ENCODE measurements around the gene GCC2.

- TF ChIP-seq CTCF (IDR thresholded peaks at IDR 0.05) = no peak
- no peak for TF ChIP-seq POLR2A (IDR thresholded peaks at IDR 0.05)
Observed at GRCh38 chr2:108447947-108448677, 894 bp upstream of the GCC2 start.
